ENCODE results near the gene VKORC1L1. TPM values are rescaled to one million over a fixed set of nuclear protein-coding genes. Genes with fewer than 3 reads are reported as not detected.

VKORC1L1 gene
- total RNA-seq, 1 experiment from 2014 or later = 36.8 TPM

DNA sequence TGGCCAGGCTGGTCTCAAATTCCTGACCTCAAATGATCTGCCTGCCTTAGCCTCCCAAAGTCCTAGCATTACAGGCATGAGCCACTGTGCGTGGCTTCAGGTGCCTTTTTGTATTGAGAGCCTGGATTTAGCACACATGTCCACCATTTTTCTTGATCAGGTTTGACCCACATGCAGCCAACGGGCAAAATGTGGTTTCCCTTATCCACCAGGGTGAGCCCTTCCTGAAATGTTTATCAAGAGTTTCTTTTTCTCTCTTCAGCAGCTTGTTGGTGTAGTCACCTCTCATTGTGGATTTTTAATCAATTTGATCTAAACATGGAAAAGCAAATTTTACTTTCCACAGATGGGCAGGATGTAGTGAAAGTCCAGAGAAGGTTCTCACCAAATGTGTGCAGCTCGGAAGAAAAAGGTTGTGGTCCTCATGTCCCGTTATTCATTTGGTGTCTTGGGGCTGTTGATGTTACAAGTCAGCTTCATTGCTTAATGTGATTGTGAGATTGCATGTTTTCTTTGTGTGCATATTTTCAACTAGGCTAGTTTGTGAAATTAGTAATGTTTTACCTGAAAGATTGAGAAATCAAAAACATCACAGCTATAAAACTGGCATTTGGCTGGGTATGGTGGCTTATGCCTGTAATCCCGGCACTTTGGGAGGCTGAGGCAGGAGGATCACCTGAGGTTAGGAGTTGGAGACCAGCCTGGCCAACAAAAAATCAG lies 80.3 kb downstream of the VKORC1L1 start:
- intact Hi-C loops (cut with micrococcal nuclease; ENCODE audit: unreplicated experiment) = no loop called here
- H3K4me3 ChIP-seq (ENCODE audit: low read depth, low read length, poor library complexity, severe bottlenecking) = no peak overlapping the region
- POLR2A ChIA-PET (ENCODE audit: low non-redundant PET) = interaction anchor here (0.8 kb wide), 1 partner anchor 282 kb away, joined by 3 read pairs; no protein-coding TSS in a partner anchor
- CTCF ChIA-PET = no interaction called here
- no peaks in the 10 kb centered on the region for H3K27me3 ChIP-seq (replicated peaks; ENCODE audit: insufficient read depth, low read depth, low read length, poor library complexity)
- peaks cover 3% of the 10 kb centered on the region for H3K4me1 ChIP-seq (ENCODE audit: insufficient read depth, low read length, poor library complexity, severe bottlenecking)
- TF ChIP-seq, protein P1, sequence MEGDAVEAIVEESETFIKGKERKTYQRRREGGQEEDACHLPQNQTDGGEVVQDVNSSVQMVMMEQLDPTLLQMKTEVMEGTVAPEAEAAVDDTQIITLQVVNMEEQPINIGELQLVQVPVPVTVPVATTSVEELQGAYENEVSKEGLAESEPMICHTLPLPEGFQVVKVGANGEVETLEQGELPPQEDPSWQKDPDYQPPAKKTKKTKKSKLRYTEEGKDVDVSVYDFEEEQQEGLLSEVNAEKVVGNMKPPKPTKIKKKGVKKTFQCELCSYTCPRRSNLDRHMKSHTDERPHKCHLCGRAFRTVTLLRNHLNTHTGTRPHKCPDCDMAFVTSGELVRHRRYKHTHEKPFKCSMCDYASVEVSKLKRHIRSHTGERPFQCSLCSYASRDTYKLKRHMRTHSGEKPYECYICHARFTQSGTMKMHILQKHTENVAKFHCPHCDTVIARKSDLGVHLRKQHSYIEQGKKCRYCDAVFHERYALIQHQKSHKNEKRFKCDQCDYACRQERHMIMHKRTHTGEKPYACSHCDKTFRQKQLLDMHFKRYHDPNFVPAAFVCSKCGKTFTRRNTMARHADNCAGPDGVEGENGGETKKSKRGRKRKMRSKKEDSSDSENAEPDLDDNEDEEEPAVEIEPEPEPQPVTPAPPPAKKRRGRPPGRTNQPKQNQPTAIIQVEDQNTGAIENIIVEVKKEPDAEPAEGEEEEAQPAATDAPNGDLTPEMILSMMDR (conservative IDR thresholded peaks at IDR 0.05; ENCODE audit: low read depth, low read length) = no peak
- TF ChIP-seq EZH2 (IDR thresholded peaks at IDR 0.05; ENCODE audit: borderline replicate concordance, low read depth, low read length, poor library complexity, severe bottlenecking) = no peak
- peaks cover 11% of the 10 kb centered on the region for H3K36me3 ChIP-seq (ENCODE audit: insufficient read depth, low read length, poor library complexity, severe bottlenecking)
- H3K27ac ChIP-seq (ENCODE audit: low read depth, low read length, poor library complexity, severe bottlenecking) = no peak overlapping the region
- H3K9me3 ChIP-seq (ENCODE audit: low read depth, low read length, poor library complexity, severe bottlenecking) = no peaks in the 10 kb centered on the region
- DNase-seq (ENCODE audit: low spot score) = no peak
- no TSS peak for BruUV-seq (replicated peaks)

- Histone ChIP-seq H3K9me3 (ENCODE audit: low read depth, low read length, poor library complexity, severe bottlenecking) (no peaks in the 10 kb centered on the region), H3K4me3 (ENCODE audit: low read depth, low read length, poor library complexity, severe bottlenecking) (no peak overlapping the region), H3K4me1 (ENCODE audit: insufficient read depth, low read length, poor library complexity, severe bottlenecking) (peaks cover 3% of the 10 kb centered on the region), H3K36me3 (ENCODE audit: insufficient read depth, low read length, poor library complexity, severe bottlenecking) (peaks cover 18% of the 10 kb centered on the region), H3K27me3 (replicated peaks; ENCODE audit: insufficient read depth, low read depth, low read length, poor library complexity) (no peaks in the 10 kb centered on the region), H3K27ac (ENCODE audit: low read depth, low read length, poor library complexity, severe bottlenecking) (no peak overlapping the region)
- CTCF ChIA-PET = no interaction called here
- no peak for DNase-seq (ENCODE audit: low spot score)
- BruUV-seq (replicated peaks) = no TSS peak
- TF ChIP-seq EZH2 (IDR thresholded peaks at IDR 0.05; ENCODE audit: borderline replicate concordance, low read depth, low read length, poor library complexity, severe bottlenecking) = no peak
- TF ChIP-seq, protein P1 (conservative IDR thresholded peaks at IDR 0.05; ENCODE audit: low read depth, low read length) = no peak
- intact Hi-C loops (cut with micrococcal nuclease; ENCODE audit: unreplicated experiment) = no loop called here
- POLR2A ChIA-PET (ENCODE audit: low non-redundant PET) = no interaction called here
Measured at GRCh38 chr7:65953890-65954450, 81.1 kb downstream of the VKORC1L1 start.

DNA sequence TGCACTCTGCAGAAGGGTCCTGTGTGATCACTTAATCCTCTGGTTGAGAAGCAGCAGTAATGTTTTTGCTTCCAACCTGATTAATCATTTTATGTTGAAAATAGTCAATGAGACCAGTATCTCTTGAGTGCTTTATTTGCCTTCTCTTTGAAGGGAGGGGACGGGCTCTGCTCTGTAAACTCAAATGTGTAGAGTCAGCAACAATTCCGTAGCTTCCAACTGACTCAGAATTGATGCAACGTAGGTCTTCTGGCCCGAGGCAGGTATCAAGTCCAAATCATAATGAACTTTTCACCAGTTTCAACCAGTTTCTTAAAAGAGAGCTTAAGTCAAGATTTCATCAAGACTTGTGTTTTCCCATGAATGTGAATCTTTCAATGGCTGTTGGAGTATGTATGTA lies 82.8 kb downstream of the VKORC1L1 start:
- Histone ChIP-seq H3K4me3 (ENCODE audit: low read depth, low read length, poor library complexity, severe bottlenecking) (no peak overlapping the region), H3K27ac (ENCODE audit: low read depth, low read length, poor library complexity, severe bottlenecking) (no peak overlapping the region), H3K9me3 (ENCODE audit: low read depth, low read length, poor library complexity, severe bottlenecking) (no peaks in the 10 kb centered on the region), H3K4me1 (ENCODE audit: insufficient read depth, low read length, poor library complexity, severe bottlenecking) (peaks cover 3% of the 10 kb centered on the region), H3K27me3 (replicated peaks; ENCODE audit: insufficient read depth, low read depth, low read length, poor library complexity) (no peaks in the 10 kb centered on the region), H3K36me3 (ENCODE audit: insufficient read depth, low read length, poor library complexity, severe bottlenecking) (peaks cover 29% of the 10 kb centered on the region)
- intact Hi-C loops (cut with micrococcal nuclease; ENCODE audit: unreplicated experiment) = no loop called here
- no TSS peak for BruUV-seq (replicated peaks)
- ChIA-PET CTCF (no interaction called here), POLR2A (ENCODE audit: low non-redundant PET) (no interaction called here)
- TF ChIP-seq, protein P1 (conservative IDR thresholded peaks at IDR 0.05; ENCODE audit: low read depth, low read length) = no peak
- no peak for TF ChIP-seq EZH2 (IDR thresholded peaks at IDR 0.05; ENCODE audit: borderline replicate concordance, low read depth, low read length, poor library complexity, severe bottlenecking)
- DNase-seq (ENCODE audit: low spot score) = no peak
